H1 (cell line): ENCODE measurements around the gene CNOT2.

ENCODE experiments used
- BACH1 ChIP-seq: IDR thresholded peaks from 2 replicates; pipeline ENCODE4 v1.6.1; 2012; ENCODE audit warnings: low read length, improper control_type of control experiment
- RXRA ChIP-seq: IDR thresholded peaks from 2 replicates; pipeline ENCODE4 v1.6.1; 2011; ENCODE audit warnings: low read depth, mild to moderate bottlenecking, low read length, moderate library complexity; ENCODE audit not compliant: insufficient read depth
- TF ChIP-seq, protein P1 (sequence below), 3 experiments: IDR thresholded peaks; 1 replicate in 2 of 3; 2 replicates in 1 of 3; pipeline versions ENCODE4 v1.5.1 to v1.6.1; 2011; ENCODE audit warnings: low read length in 3 of 3, mild to moderate bottlenecking in 3 of 3, inconsistent platforms in 2 of 3, low read depth in 1 of 3, moderate library complexity in 1 of 3; ENCODE audit not compliant: insufficient read depth in 1 of 3; ENCODE audit errors: control extremely low read depth in 1 of 3

DNA sequence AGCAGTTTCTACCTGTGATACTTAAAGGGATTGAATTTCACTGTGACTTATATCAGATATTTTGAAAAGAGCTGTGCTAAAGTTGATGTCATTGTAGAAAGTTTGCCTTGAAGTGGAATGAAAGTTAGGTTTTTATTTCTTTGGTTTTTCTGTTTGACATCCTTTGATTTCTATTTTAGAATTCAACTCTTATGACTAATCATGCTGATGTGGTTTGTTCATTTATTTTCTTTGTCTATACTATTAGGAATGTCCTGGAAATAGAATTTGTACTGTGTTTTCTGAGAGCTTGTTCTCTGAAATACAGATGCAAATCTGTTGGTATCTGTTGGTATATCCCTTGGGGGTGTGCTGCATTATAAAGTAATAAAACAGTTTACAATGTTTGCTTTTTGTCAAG, 3.3 kb downstream of the CNOT2 start:
- TF ChIP-seq, protein P1, sequence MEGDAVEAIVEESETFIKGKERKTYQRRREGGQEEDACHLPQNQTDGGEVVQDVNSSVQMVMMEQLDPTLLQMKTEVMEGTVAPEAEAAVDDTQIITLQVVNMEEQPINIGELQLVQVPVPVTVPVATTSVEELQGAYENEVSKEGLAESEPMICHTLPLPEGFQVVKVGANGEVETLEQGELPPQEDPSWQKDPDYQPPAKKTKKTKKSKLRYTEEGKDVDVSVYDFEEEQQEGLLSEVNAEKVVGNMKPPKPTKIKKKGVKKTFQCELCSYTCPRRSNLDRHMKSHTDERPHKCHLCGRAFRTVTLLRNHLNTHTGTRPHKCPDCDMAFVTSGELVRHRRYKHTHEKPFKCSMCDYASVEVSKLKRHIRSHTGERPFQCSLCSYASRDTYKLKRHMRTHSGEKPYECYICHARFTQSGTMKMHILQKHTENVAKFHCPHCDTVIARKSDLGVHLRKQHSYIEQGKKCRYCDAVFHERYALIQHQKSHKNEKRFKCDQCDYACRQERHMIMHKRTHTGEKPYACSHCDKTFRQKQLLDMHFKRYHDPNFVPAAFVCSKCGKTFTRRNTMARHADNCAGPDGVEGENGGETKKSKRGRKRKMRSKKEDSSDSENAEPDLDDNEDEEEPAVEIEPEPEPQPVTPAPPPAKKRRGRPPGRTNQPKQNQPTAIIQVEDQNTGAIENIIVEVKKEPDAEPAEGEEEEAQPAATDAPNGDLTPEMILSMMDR (IDR thresholded peaks at IDR 0.05; ENCODE audit: control extremely low read depth in 1 of 3, insufficient read depth in 1 of 3, low read depth in 1 of 3, low read length in 3 of 3) = no peak
- TF ChIP-seq BACH1 (no peak), RXRA (no peak)
